Muscle layer of duodenum (tissue), 2 donors: ENCODE data around the gene PHLPP1.

Experiments
- H3K27ac ChIP-seq: one replicate; pipeline ENCODE4 v1.7.0; 2013; ENCODE audit warnings: mild to moderate bottlenecking, low read length
- H3K27me3 ChIP-seq: one replicate; pipeline ENCODE4 v1.7.0; 2013; ENCODE audit warnings: low read depth, mild to moderate bottlenecking, control low read depth, low read length
- H3K36me3 ChIP-seq, 2 donors: one replicate each; pipeline ENCODE4 v1.7.0; 2013; ENCODE audit warnings: low read length in 2 of 2, control low read depth in 1 of 2, mild to moderate bottlenecking in 1 of 2; ENCODE audit not compliant: insufficient read depth in 2 of 2, control insufficient read depth in 1 of 2
- H3K4me1 ChIP-seq, 2 donors: one replicate each; pipeline ENCODE4 v1.7.0; 2013; ENCODE audit warnings: low read length in 2 of 2, mild to moderate bottlenecking in 2 of 2, control low read depth in 1 of 2, moderate library complexity in 1 of 2; ENCODE audit not compliant: insufficient read depth in 2 of 2, control insufficient read depth in 1 of 2
- H3K4me3 ChIP-seq, 2 donors: one replicate each; pipeline ENCODE4 v1.7.0; 2013; ENCODE audit warnings: low read length in 2 of 2, low read depth in 1 of 2, mild to moderate bottlenecking in 1 of 2
- H3K9me3 ChIP-seq, 2 donors: one replicate each; pipeline ENCODE4 v1.7.0; 2013; ENCODE audit warnings: low read length in 2 of 2, control low read depth in 1 of 2, mild to moderate bottlenecking in 1 of 2; ENCODE audit not compliant: control insufficient read depth in 1 of 2
- donor health status: healthy.

PHLPP1 gene

GRCh38 chr18:62767321-62767720 is 52.0 kb downstream of the PHLPP1 start:
- Histone ChIP-seq H3K4me1 (peaks cover 0 to 6% of the 10 kb centered on the region in 2 donors), H3K36me3 (no peaks in the 10 kb centered on the region)

GRCh38 chr18:62767836-62768557 is 52.7 kb downstream of the PHLPP1 start:
- Histone ChIP-seq H3K27ac (no peak overlapping the region), H3K9me3 (no peaks in the 10 kb centered on the region), H3K4me1 (peaks cover 0 to 8% of the 10 kb centered on the region in 2 donors), H3K4me3 (no peak overlapping the region), H3K27me3 (no peaks in the 10 kb centered on the region), H3K36me3 (no peaks in the 10 kb centered on the region)

More at GRCh38 chr18:62767321-62767720, 52.0 kb downstream of the PHLPP1 start:
- Histone ChIP-seq H3K9me3 (no peaks in the 10 kb centered on the region), H3K27ac (no peak overlapping the region), H3K27me3 (no peaks in the 10 kb centered on the region), H3K4me3 (no peak overlapping the region)

GRCh38 chr18:62768558-62768943 is 53.2 kb downstream of the PHLPP1 start:
- no peak overlapping the region for H3K27ac ChIP-seq

GRCh38 chr18:62769216-62769615 is 53.9 kb downstream of the PHLPP1 start:
- H3K9me3 ChIP-seq, result no peaks in the 10 kb centered on the region
- no peaks in the 10 kb centered on the region for H3K27me3 ChIP-seq
- no peak overlapping the region for H3K27ac ChIP-seq
- H3K36me3 ChIP-seq, result no peaks in the 10 kb centered on the region
- H3K4me1 ChIP-seq, result peaks cover 0 to 11% of the 10 kb centered on the region in 2 donors
- no peak overlapping the region for H3K4me3 ChIP-seq

More at GRCh38 chr18:62768558-62768943, 53.2 kb downstream of the PHLPP1 start:
- Histone ChIP-seq H3K27me3 (no peaks in the 10 kb centered on the region), H3K4me1 (peaks cover 0 to 11% of the 10 kb centered on the region in 2 donors), H3K4me3 (no peak overlapping the region), H3K36me3 (no peaks in the 10 kb centered on the region), H3K9me3 (no peaks in the 10 kb centered on the region)

GRCh38 chr18:62771494-62772270 is 56.3 kb downstream of the PHLPP1 start:
- H3K9me3 ChIP-seq, result no peaks in the 10 kb centered on the region
- H3K4me1 ChIP-seq, result peaks cover 0 to 11% of the 10 kb centered on the region in 2 donors
- no peaks in the 10 kb centered on the region for H3K27me3 ChIP-seq
- H3K4me3 ChIP-seq, result no peak overlapping the region
- H3K27ac ChIP-seq, result no peak overlapping the region
- H3K36me3 ChIP-seq, result no peaks in the 10 kb centered on the region

GRCh38 chr18:62772860-62773584 is 57.7 kb downstream of the PHLPP1 start:
- H3K4me3 ChIP-seq, result no peak overlapping the region
- H3K9me3 ChIP-seq, result no peaks in the 10 kb centered on the region
- H3K36me3 ChIP-seq, result no peaks in the 10 kb centered on the region
- H3K27ac ChIP-seq, result no peak overlapping the region
- no peaks in the 10 kb centered on the region for H3K27me3 ChIP-seq
- H3K4me1 ChIP-seq, result peaks cover 0 to 10% of the 10 kb centered on the region in 2 donors

- peaks cover 0 to 5% of the 10 kb centered on the region in 2 donors for H3K4me1 ChIP-seq
- no peaks in the 10 kb centered on the region for H3K27me3 ChIP-seq
- H3K9me3 ChIP-seq, result no peaks in the 10 kb centered on the region
- no peaks in the 10 kb centered on the region for H3K36me3 ChIP-seq
- H3K4me3 ChIP-seq, result no peak overlapping the region
- H3K27ac ChIP-seq, result no peak overlapping the region
Measured at GRCh38 chr18:62773691-62774090, 58.4 kb downstream of the PHLPP1 start.

- Histone ChIP-seq H3K4me3 (no peak overlapping the region), H3K4me1 (peaks cover 0 to 5% of the 10 kb centered on the region in 2 donors), H3K27ac (no peak overlapping the region), H3K36me3 (no peaks in the 10 kb centered on the region), H3K27me3 (no peaks in the 10 kb centered on the region), H3K9me3 (no peaks in the 10 kb centered on the region)
Measured at GRCh38 chr18:62776024-62776570, 60.8 kb downstream of the PHLPP1 start.

- Histone ChIP-seq H3K4me3 (no peak overlapping the region), H3K36me3 (no peaks in the 10 kb centered on the region), H3K27ac (no peak overlapping the region), H3K9me3 (no peaks in the 10 kb centered on the region), H3K4me1 (peaks cover 0 to 9% of the 10 kb centered on the region in 2 donors), H3K27me3 (no peaks in the 10 kb centered on the region)
Measured at GRCh38 chr18:62777814-62778213, 62.5 kb downstream of the PHLPP1 start.

- H3K4me1 ChIP-seq, result peaks cover 0 to 4% of the 10 kb centered on the region in 2 donors
- no peaks in the 10 kb centered on the region for H3K36me3 ChIP-seq
Measured at GRCh38 chr18:62778976-62779869, 63.9 kb downstream of the PHLPP1 start.

More at GRCh38 chr18:62778976-62779869, 63.9 kb downstream of the PHLPP1 start:
- Histone ChIP-seq H3K27me3 (no peaks in the 10 kb centered on the region), H3K4me3 (no peak overlapping the region), H3K9me3 (no peaks in the 10 kb centered on the region), H3K27ac (no peak overlapping the region)
